Keratinocyte (primary cell): Measurements from ENCODE around the gene SALL3. TPM values are rescaled to one million over a fixed set of nuclear protein-coding genes. Genes with fewer than 3 reads are reported as not detected.

ENCODE experiments used
- DNase-seq: peaks from one replicate; pipeline ENCODE4 v3.0.0-alpha.2; 2011; ENCODE audit warnings: low read depth, missing footprints, low spot score
- FAIRE-seq: peaks from 2 replicates; lab custom pipeline; 2011; peaks lifted over from hg19 to GRCh38; lab: Jason Lieb, UNC
- H2AFZ ChIP-seq: 2 replicates; pipeline ENCODE4 v1.6.0; 2012; ENCODE audit warnings: low read length, control low read depth, inconsistent platforms; ENCODE audit not compliant: control insufficient read depth
- H3K27ac ChIP-seq: 2 replicates; pipeline ENCODE4 v1.5.1; 2011; ENCODE audit warnings: low read length; ENCODE audit not compliant: control insufficient read depth, insufficient read depth
- H3K27me3 ChIP-seq: 3 replicates; pipeline ENCODE4 v1.6.0; 2011; ENCODE audit warnings: low read length; ENCODE audit not compliant: control insufficient read depth, insufficient read depth; ENCODE audit errors: extremely low read depth
- H3K36me3 ChIP-seq, 2 experiments: 2 replicates in 1 of 2; 3 replicates in 1 of 2; pipeline ENCODE4 v1.5.1; 2011; ENCODE audit warnings: low read length in 2 of 2, mild to moderate bottlenecking in 1 of 2; ENCODE audit not compliant: control insufficient read depth in 2 of 2, insufficient read depth in 2 of 2; ENCODE audit errors: extremely low read depth in 1 of 2
- H3K4me1 ChIP-seq: 3 replicates; pipeline ENCODE4 v1.5.1; 2011; ENCODE audit warnings: low read length; ENCODE audit not compliant: control insufficient read depth, insufficient read depth; ENCODE audit errors: extremely low read depth
- H3K4me2 ChIP-seq: 3 replicates; pipeline ENCODE4 v1.6.0; 2011; ENCODE audit warnings: low read depth, low read length; ENCODE audit not compliant: control insufficient read depth, insufficient read depth; ENCODE audit errors: extremely low read depth
- H3K4me3 ChIP-seq, 3 experiments: fragments of 200-600 bp in 1 of 3; sonication (generic) in 1 of 3; 2 replicates in 2 of 3; 3 replicates in 1 of 3; pipeline ENCODE4 v1.5.1; 2011 to 2016; ENCODE audit warnings: low read length in 3 of 3, mild to moderate bottlenecking in 3 of 3, control low read depth in 2 of 3, inconsistent platforms in 1 of 3, low read depth in 1 of 3, mixed read lengths in 1 of 3, mixed run types in 1 of 3, moderate library complexity in 1 of 3; ENCODE audit not compliant: control insufficient read depth in 2 of 3, insufficient read depth in 2 of 3; ENCODE audit errors: extremely low read depth in 1 of 3
- H3K79me2 ChIP-seq: 2 replicates; pipeline ENCODE4 v1.6.0; 2012; ENCODE audit warnings: low read length; ENCODE audit not compliant: control insufficient read depth, insufficient read depth
- H3K9ac ChIP-seq: 3 replicates; pipeline ENCODE4 v1.6.0; 2011; ENCODE audit warnings: low read length; ENCODE audit not compliant: control insufficient read depth, insufficient read depth; ENCODE audit errors: extremely low read depth
- H3K9me1 ChIP-seq: 3 replicates; pipeline ENCODE4 v1.6.0; 2011; ENCODE audit warnings: low read length; ENCODE audit not compliant: control insufficient read depth, insufficient read depth; ENCODE audit errors: extremely low read depth
- H3K9me3 ChIP-seq: 2 replicates; pipeline ENCODE4 v1.5.1; 2012; ENCODE audit warnings: low read depth, low read length; ENCODE audit not compliant: control insufficient read depth
- H4K20me1 ChIP-seq: 3 replicates; pipeline ENCODE4 v1.6.0; 2011; ENCODE audit warnings: low read length; ENCODE audit not compliant: control insufficient read depth, insufficient read depth; ENCODE audit errors: extremely low read depth
- EZH2 ChIP-seq: IDR thresholded peaks from one replicate; pipeline ENCODE4 v1.6.1; 2012; ENCODE audit warnings: inconsistent platforms, mild to moderate bottlenecking, low read length, moderate library complexity
- dilution Hi-C: fragments of 300-500 bp; cut with MboI; formaldehyde crosslinking; loops from one replicate; pipeline ENCODE4 v1.7.0; 2020; ENCODE audit warnings: low sequenced_read_pairs; ENCODE audit not compliant: extremely low pct_ligation_motif_present
- polyA plus RNA-seq, 5 experiments: library from polyadenylated mRNA; depleted of rRNA in 3 of 5; stranded (reverse) in 3 of 5; stranded (forward) in 1 of 5; unstranded in 1 of 5; fragments of >200 nt; gene quantifications; 1 replicate in 1 of 5; 2 replicates in 3 of 5; 3 replicates in 1 of 5; pipeline versions ENCODE4 v1.2.1 to v1.2.3, GENCODE V29; 2011 to 2012; ENCODE audit warnings: missing spikeins in 2 of 5, low read depth in 1 of 5, low replicate concordance in 1 of 5
- TF ChIP-seq, protein P1 (sequence below), 3 experiments: IDR thresholded peaks in 1 of 3; conservative IDR thresholded peaks in 1 of 3; optimal IDR thresholded peaks in 1 of 3; 2 replicates in 2 of 3; 3 replicates in 1 of 3; pipeline versions ENCODE3 to v1.5.1; 2011; ENCODE audit warnings: low read length in 3 of 3, mild to moderate bottlenecking in 3 of 3, moderate library complexity in 2 of 3, control low read depth in 1 of 3, inconsistent platforms in 1 of 3; ENCODE audit not compliant: insufficient read depth in 2 of 3; ENCODE audit errors: extremely low read depth in 1 of 3

SALL3 gene
- polyA plus RNA-seq, 1 donor (not counting 4 experiments of a cell fraction or from before 2014, with no cell fraction given) = not detected

DNA sequence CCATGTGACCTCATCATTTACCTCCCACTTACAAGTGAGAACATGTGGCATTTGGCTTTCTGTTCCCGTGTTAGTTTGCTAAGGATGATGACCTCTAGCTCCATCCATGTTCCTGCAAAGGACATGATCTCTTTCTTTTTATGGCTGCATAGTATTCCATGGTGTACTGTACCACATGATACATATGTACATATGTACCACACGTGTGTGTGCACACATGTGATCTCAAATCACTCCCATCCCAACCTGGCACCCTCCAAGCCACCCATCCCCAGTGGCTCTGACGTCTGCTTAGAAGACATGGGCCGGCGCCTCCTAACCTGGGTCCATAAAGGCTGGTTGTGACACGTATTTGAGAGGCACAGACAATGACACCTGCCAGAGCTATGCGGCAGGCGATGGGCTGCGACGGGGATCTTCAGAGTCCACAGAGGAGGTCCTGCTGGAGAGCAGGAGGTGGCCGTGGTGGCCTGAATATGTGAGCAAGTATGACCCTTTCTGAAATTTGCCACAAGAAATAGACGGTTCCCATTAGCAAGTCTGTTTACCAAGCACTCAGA, 8.8 kb upstream of the SALL3 start:
- no peaks in the 10 kb centered on the region for H3K79me2 ChIP-seq
- dilution Hi-C loops = no loop called here
- H3K4me1 ChIP-seq = no peaks in the 10 kb centered on the region
- TF ChIP-seq, protein P1, sequence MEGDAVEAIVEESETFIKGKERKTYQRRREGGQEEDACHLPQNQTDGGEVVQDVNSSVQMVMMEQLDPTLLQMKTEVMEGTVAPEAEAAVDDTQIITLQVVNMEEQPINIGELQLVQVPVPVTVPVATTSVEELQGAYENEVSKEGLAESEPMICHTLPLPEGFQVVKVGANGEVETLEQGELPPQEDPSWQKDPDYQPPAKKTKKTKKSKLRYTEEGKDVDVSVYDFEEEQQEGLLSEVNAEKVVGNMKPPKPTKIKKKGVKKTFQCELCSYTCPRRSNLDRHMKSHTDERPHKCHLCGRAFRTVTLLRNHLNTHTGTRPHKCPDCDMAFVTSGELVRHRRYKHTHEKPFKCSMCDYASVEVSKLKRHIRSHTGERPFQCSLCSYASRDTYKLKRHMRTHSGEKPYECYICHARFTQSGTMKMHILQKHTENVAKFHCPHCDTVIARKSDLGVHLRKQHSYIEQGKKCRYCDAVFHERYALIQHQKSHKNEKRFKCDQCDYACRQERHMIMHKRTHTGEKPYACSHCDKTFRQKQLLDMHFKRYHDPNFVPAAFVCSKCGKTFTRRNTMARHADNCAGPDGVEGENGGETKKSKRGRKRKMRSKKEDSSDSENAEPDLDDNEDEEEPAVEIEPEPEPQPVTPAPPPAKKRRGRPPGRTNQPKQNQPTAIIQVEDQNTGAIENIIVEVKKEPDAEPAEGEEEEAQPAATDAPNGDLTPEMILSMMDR (optimal IDR thresholded peaks at IDR 0.05 in 1 of 3, IDR thresholded peaks at IDR 0.05 in 1 of 3, conservative IDR thresholded peaks at IDR 0.05 in 1 of 3; ENCODE audit: extremely low read depth in 1 of 3, insufficient read depth in 2 of 3, low read length in 3 of 3) = no peak
- no peak for TF ChIP-seq EZH2
- H3K4me3 ChIP-seq = no peak overlapping the region
- no peak overlapping the region for H3K4me2 ChIP-seq
- H4K20me1 ChIP-seq = no peaks in the 10 kb centered on the region
- H3K9me3 ChIP-seq = no peaks in the 10 kb centered on the region
- no peaks in the 10 kb centered on the region for H3K36me3 ChIP-seq
- H3K9me1 ChIP-seq = no peaks in the 10 kb centered on the region
- no peak for FAIRE-seq
- no peak overlapping the region for H2AFZ ChIP-seq
- H3K27ac ChIP-seq = no peak overlapping the region
- no peak for DNase-seq
- peaks cover 38% of the 10 kb centered on the region for H3K27me3 ChIP-seq
- no peak overlapping the region for H3K9ac ChIP-seq

DNA sequence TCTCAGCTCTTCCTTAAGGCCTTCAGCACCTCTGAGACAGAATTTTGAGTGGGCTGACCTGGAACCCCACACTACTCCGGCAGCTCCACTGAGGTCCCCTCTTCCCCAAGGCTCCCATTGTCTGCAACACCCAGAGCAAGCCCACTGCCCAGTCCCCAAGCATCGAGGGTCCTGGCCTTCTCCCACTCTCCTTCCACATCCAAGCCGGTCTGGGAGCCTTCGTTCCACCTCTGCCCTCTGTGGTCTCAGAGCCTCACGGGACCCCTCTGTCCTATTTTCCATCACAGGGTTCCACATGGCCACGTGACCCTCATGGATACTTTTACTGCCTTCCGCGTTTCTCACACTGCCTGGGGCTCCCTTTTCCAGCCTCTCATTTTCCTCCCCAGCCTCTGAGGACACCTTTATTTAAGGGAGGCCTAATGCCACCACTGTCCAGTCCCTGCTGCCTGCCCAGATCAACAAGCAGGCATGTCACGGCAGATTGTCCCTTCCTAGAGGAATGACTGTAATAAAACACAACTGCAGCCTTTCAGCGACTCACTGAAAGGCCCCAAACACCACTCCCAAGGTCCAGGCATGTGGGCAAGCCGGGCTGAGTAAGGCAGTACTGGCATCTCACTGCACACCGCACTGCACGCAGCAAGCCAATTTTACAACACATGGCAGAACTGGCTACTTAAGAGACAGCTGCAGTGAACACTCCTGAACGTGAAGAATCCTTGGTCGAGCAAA, 7.9 kb upstream of the SALL3 start:
- TF ChIP-seq EZH2 = no peak
- TF ChIP-seq, protein P1 (optimal IDR thresholded peaks at IDR 0.05 in 1 of 3, IDR thresholded peaks at IDR 0.05 in 1 of 3, conservative IDR thresholded peaks at IDR 0.05 in 1 of 3; ENCODE audit: extremely low read depth in 1 of 3, insufficient read depth in 2 of 3, low read length in 3 of 3) = no peak
- Histone ChIP-seq H3K9me3 (no peaks in the 10 kb centered on the region), H3K4me2 (no peak overlapping the region), H3K9me1 (no peaks in the 10 kb centered on the region), H3K36me3 (no peaks in the 10 kb centered on the region), H3K27ac (no peak overlapping the region), H3K9ac (no peak overlapping the region), H3K4me3 (no peak overlapping the region), H3K79me2 (no peaks in the 10 kb centered on the region), H4K20me1 (no peaks in the 10 kb centered on the region), H3K27me3 (peaks cover 44% of the 10 kb centered on the region), H3K4me1 (no peaks in the 10 kb centered on the region), H2AFZ (no peak overlapping the region)
- dilution Hi-C loops = no loop called here
- DNase-seq = no peak
- FAIRE-seq = no peak
